Right atrium auricular region (tissue), 2 donors: ENCODE measurements around the gene PTPRN2. TPM values are rescaled to one million over a fixed set of nuclear protein-coding genes. Genes with fewer than 3 reads are reported as not detected.

Experiments used
- DNase-seq: peaks from one replicate; pipeline ENCODE4 v3.0.0-alpha.2; 2019; ENCODE audit warnings: low spot score
- H3K27ac ChIP-seq, 2 donors: fragments of 200-600 bp; sonication (generic); 1 replicate in 1 of 2; 2 replicates in 1 of 2; pipeline ENCODE4 v1.5.1; 2016 to 2019
- H3K27me3 ChIP-seq, 2 donors: fragments of 200-600 bp; sonication (generic); one replicate each; pipeline versions ENCODE4 v1.5.1 to v1.6.0; 2017 to 2019
- H3K36me3 ChIP-seq: fragments of 200-600 bp; sonication (generic); one replicate; pipeline ENCODE4 v1.5.1; 2016
- H3K4me1 ChIP-seq, 2 donors: fragments of 200-600 bp; sonication (generic); one replicate each; pipeline versions ENCODE4 v1.5.1 to v1.6.0; 2017 to 2019
- H3K4me3 ChIP-seq, 2 donors: fragments of 200-600 bp; sonication (generic); 1 replicate in 1 of 2; 2 replicates in 1 of 2; pipeline ENCODE4 v1.5.1; 2017 to 2019; ENCODE audit warnings: mild to moderate bottlenecking in 1 of 2, moderate library complexity in 1 of 2
- H3K9me3 ChIP-seq, 2 donors: fragments of 200-600 bp; sonication (generic); one replicate each; pipeline ENCODE4 v1.5.1; 2019
- total RNA-seq, 2 donors: library from RNA; depleted of rRNA; stranded (reverse); fragments of >200 nt; gene quantifications; one replicate each; pipeline ENCODE4 v1.1.0, GENCODE V29; 2016
- TF ChIP-seq, protein P1 (sequence below), 2 donors: fragments of 200-600 bp; sonication (generic); IDR thresholded peaks; one replicate each; pipeline ENCODE4 v1.5.1; 2019; ENCODE audit warnings: antibody characterized with exemption in 2 of 2

PTPRN2 gene
- total RNA-seq, 2 donors from 2014 or later: 2.6 to 2.7 TPM

DNA sequence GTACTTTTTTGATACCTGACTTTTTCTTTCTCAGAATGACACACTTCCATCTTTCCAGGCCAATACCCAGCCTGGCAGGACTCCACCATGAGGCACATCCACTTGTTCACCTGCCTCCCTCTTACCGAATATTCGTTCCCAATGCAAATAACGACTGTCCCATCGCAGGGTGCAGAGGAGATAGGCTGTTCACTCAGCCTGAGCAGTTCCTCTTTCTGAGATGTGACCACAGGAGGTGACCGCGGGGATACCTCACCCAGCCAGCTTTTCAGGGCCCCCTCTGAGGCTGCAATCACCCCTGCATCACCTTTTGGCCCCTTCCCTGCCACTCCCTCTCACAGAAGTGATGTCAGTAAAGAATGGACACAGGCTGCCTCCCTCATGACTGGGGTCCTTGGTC, 28.3 kb downstream of the PTPRN2 start:
- Histone ChIP-seq H3K36me3 (no peaks in the 10 kb centered on the region), H3K4me3 (no peak overlapping the region), H3K27ac (no peak overlapping the region), H3K27me3 (no peaks in the 10 kb centered on the region), H3K9me3 (no peaks in the 10 kb centered on the region), H3K4me1 (no peaks in the 10 kb centered on the region)
- TF ChIP-seq, protein P1, sequence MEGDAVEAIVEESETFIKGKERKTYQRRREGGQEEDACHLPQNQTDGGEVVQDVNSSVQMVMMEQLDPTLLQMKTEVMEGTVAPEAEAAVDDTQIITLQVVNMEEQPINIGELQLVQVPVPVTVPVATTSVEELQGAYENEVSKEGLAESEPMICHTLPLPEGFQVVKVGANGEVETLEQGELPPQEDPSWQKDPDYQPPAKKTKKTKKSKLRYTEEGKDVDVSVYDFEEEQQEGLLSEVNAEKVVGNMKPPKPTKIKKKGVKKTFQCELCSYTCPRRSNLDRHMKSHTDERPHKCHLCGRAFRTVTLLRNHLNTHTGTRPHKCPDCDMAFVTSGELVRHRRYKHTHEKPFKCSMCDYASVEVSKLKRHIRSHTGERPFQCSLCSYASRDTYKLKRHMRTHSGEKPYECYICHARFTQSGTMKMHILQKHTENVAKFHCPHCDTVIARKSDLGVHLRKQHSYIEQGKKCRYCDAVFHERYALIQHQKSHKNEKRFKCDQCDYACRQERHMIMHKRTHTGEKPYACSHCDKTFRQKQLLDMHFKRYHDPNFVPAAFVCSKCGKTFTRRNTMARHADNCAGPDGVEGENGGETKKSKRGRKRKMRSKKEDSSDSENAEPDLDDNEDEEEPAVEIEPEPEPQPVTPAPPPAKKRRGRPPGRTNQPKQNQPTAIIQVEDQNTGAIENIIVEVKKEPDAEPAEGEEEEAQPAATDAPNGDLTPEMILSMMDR (IDR thresholded peaks at IDR 0.05): no peak
- DNase-seq: no peak

DNA sequence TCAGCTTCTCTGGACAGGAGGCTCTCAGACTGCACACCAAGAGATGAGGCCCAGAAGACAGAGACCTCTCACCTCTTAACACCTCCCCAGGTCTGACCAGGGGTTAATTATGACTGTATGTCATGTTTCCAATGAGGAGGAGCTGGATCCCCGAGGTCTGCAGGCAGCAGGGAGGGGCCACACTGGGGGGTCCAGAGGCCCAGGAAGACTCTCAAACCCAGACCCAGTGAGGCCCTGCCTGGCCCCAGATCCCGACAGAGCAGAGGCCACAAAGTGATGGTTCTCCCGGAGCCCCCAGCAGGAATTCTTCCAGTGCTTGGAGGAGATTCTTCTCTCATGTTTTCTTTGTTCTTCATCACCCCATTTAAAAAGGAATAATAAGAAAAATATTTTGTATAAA, 28.8 kb downstream of the PTPRN2 start:
- H3K4me3 ChIP-seq: no peak overlapping the region
- no peaks in the 10 kb centered on the region for H3K27me3 ChIP-seq
- no peaks in the 10 kb centered on the region for H3K9me3 ChIP-seq
- TF ChIP-seq, protein P1 (IDR thresholded peaks at IDR 0.05): no peak
- no peak for DNase-seq
- H3K27ac ChIP-seq: no peak overlapping the region
- no peaks in the 10 kb centered on the region for H3K36me3 ChIP-seq
- no peaks in the 10 kb centered on the region for H3K4me1 ChIP-seq

DNA sequence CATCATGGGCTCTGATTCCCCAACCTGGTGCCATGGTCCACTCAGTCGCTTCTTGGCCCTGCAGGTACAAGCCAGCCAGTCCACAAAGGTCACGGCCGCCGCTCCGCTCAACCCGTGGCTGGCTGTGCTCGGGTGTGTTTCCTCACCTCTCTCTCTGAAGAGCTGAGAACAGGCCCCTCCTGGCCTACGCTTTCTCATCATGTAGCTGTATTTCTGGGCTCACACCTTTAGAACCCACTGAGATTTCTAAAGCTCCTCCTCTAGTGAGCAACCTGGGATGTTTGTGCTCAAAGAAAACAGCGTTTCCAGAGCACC, 30.2 kb downstream of the PTPRN2 start:
- no peaks in the 10 kb centered on the region for H3K4me1 ChIP-seq
- no peak overlapping the region for H3K4me3 ChIP-seq
- no peak for DNase-seq
- no peak overlapping the region for H3K27ac ChIP-seq
- H3K27me3 ChIP-seq: no peaks in the 10 kb centered on the region
- no peaks in the 10 kb centered on the region for H3K9me3 ChIP-seq
- TF ChIP-seq, protein P1 (IDR thresholded peaks at IDR 0.05): no peak
- H3K36me3 ChIP-seq: no peaks in the 10 kb centered on the region

DNA sequence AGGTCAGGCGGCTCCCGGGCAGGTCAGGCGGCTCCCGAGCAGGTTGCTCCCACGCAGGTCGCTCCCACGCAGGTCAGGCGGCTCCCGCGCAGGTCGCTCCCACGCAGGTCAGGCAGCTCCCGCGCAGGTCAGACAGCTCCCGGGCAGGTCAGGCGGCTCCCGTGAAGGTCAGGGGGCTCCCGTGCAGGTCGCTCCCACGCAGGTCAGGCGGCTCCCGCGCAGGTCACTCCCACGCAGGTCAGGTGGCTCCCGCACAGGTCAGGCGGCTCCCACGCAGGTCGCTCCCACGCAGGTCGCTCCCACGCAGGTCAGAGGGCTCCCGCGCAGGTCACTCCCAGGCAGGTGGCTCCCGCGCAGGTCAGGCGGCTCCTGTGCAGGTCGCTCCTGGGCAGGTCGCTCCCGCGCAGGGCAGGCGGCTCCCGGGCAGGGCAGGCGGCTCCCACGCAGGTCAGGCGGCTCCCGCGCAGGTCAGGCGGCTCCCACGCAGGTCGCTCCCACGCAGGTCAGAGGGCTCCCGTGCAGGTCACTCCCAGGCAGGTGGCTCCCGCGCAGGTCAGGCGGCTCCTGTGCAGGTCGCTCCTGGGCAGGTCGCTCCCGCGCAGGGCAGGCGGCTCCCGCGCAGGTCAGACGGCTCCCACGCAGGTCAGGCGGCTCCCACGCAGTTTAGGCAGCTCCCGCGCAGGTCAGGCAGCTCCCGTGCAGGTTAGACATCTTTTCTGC, 30.7 kb downstream of the PTPRN2 start:
- no peak for DNase-seq
- Histone ChIP-seq H3K27ac (no peak overlapping the region), H3K4me1 (no peaks in the 10 kb centered on the region), H3K36me3 (no peaks in the 10 kb centered on the region), H3K4me3 (no peak overlapping the region), H3K9me3 (no peaks in the 10 kb centered on the region), H3K27me3 (no peaks in the 10 kb centered on the region)
- TF ChIP-seq, protein P1 (IDR thresholded peaks at IDR 0.05): no peak

DNA sequence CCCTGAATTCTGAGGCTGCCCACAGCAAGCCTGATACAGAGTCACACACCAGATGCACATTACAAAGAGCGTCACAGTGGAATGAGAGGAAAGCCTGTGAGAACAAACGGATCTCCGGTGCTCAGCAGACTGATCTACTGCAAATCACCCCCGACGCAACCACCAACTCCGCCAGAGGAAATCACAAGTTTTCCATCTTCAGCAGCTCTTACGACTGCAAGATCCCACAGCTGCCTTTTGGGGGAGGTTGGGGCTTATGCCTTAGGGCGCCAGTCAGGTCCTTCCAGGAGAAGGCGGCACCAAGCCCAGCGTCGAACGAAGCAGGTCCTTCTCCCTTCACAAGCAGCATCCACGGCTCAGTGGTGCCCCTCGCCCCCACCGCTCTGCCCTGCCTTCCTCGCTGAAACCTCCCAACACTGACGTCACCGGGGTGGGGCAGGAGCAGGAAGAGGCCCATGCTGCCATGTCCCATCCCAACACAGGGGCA, 32.5 kb downstream of the PTPRN2 start:
- H3K27me3 ChIP-seq: no peaks in the 10 kb centered on the region
- H3K36me3 ChIP-seq: no peaks in the 10 kb centered on the region
- H3K4me3 ChIP-seq: no peak overlapping the region
- H3K9me3 ChIP-seq: no peaks in the 10 kb centered on the region
- TF ChIP-seq, protein P1 (IDR thresholded peaks at IDR 0.05): no peak
- H3K4me1 ChIP-seq: no peaks in the 10 kb centered on the region
- no peak overlapping the region for H3K27ac ChIP-seq
- no peak for DNase-seq
